A673 (cell line): ENCODE results near the gene FXN.

Experiments used
- CTCF ChIP-seq: fragments of 300-800, 200-600 bp; sonication (generic); conservative IDR thresholded peaks from 2 replicates; pipeline ENCODE4 v1.5.1; 2017; ENCODE audit warnings: low read depth, mild to moderate bottlenecking, antibody characterized with exemption, low read length, moderate library complexity, mixed read lengths
- EZH2 ChIP-seq: fragments of 200-600 bp; sonication (generic); IDR thresholded peaks from 2 replicates; pipeline ENCODE4 v1.6.1; 2017; ENCODE audit warnings: borderline replicate concordance, low read depth, mild to moderate bottlenecking, mixed read lengths, antibody characterized with exemption, low read length; ENCODE audit not compliant: poor library complexity, severe bottlenecking

GRCh38 chr9:69118656-69119055, 83.1 kb downstream of the FXN start:
- TF ChIP-seq CTCF (no peak), EZH2 (no peak)
